IMR-90 (cell line): ENCODE results near the gene LTO1. TPM values are rescaled to one million over a fixed set of nuclear protein-coding genes. Genes with fewer than 3 reads are reported as not detected.

Experiments
- ATAC-seq: fragments of 200-7000 bp; cut with Tn5 transposase; 2 replicates; pipeline ENCODE4 v1.9.1; 2020; ENCODE audit warnings: low read depth, mild to moderate bottlenecking, moderate library complexity
- BruUV-seq: library from RNA; stranded (reverse); fragments of 400-500 nt; replicated peaks from 2 replicates; lab custom pipeline; 2021; lab: Mats Ljungman, UMichigan
- CTCF ChIA-PET: fragments of 300-600 bp; formaldehyde crosslinking; extraction: SDS; loops from one replicate; lab custom pipeline; 2021; ENCODE audit warnings: antibody characterized with exemption; lab: Yijun Ruan, JAX
- POLR2A ChIA-PET: fragments of 300-600 bp; sonication (Branson Sonifier 250); formaldehyde crosslinking; loops from one replicate; lab custom pipeline; 2022; ENCODE audit warnings: antibody characterized with exemption; ENCODE audit not compliant: unreplicated experiment; lab: Charles Lee
- DNase-seq: peaks from one replicate; pipeline ENCODE4 v3.0.0; 2013
- H2AFZ ChIP-seq: replicated peaks from 2 replicates; pipeline ENCODE3; 2013; ENCODE audit warnings: low read length, mild to moderate bottlenecking; ENCODE audit not compliant: poor library complexity
- H2AK5ac ChIP-seq: 2 replicates; pipeline ENCODE4 v1.6.1; 2013; ENCODE audit warnings: low read depth, low read length, inconsistent platforms
- H2AK9ac ChIP-seq: replicated peaks from 2 replicates; pipeline ENCODE3; 2013; ENCODE audit warnings: mild to moderate bottlenecking, low read depth, low read length, moderate library complexity; ENCODE audit not compliant: poor library complexity
- H2BK120ac ChIP-seq: 2 replicates; pipeline ENCODE4 v1.6.1; 2013; ENCODE audit warnings: low read depth, low read length, inconsistent platforms
- H2BK15ac ChIP-seq: 3 replicates; pipeline ENCODE4 v1.6.1; 2013; ENCODE audit warnings: low read depth, low read length, inconsistent platforms
- H2BK20ac ChIP-seq: 2 replicates; pipeline ENCODE4 v1.6.1; 2013; ENCODE audit warnings: low read depth, mild to moderate bottlenecking, inconsistent platforms, low read length, moderate library complexity
- H2BK5ac ChIP-seq: 2 replicates; pipeline ENCODE4 v1.6.1; 2013; ENCODE audit warnings: mild to moderate bottlenecking, low read depth, low read length, inconsistent platforms; ENCODE audit not compliant: poor library complexity, severe bottlenecking
- H3K14ac ChIP-seq: replicated peaks from 2 replicates; pipeline ENCODE4 v1.6.1; 2013; ENCODE audit warnings: low read depth, low read length, inconsistent platforms
- H3K18ac ChIP-seq: 2 replicates; pipeline ENCODE4 v1.6.1; 2013; ENCODE audit warnings: low read depth, low read length, control low read depth
- H3K23ac ChIP-seq: 2 replicates; pipeline ENCODE4 v1.6.1; 2013; ENCODE audit warnings: low read depth, low read length, inconsistent platforms
- H3K27ac ChIP-seq: 2 replicates; pipeline ENCODE4 v1.5.1; 2013; ENCODE audit warnings: mild to moderate bottlenecking, control low read depth, low read length; ENCODE audit not compliant: insufficient read depth
- H3K27me3 ChIP-seq: 2 replicates; pipeline ENCODE4 v1.6.1; 2013; ENCODE audit warnings: low read length; ENCODE audit not compliant: control insufficient read depth, insufficient read depth
- H3K36me3 ChIP-seq: 2 replicates; pipeline ENCODE4 v1.6.1; 2013; ENCODE audit warnings: low read length, mixed read lengths; ENCODE audit not compliant: control insufficient read depth, insufficient read depth
- H3K4ac ChIP-seq: 2 replicates; pipeline ENCODE4 v1.6.1; 2013; ENCODE audit warnings: low read depth, low read length, inconsistent platforms
- H3K4me1 ChIP-seq: 2 replicates; pipeline ENCODE4 v1.6.1; 2013; ENCODE audit warnings: low read length, mixed read lengths; ENCODE audit not compliant: control insufficient read depth, insufficient read depth
- H3K4me2 ChIP-seq: 2 replicates; pipeline ENCODE4 v1.6.1; 2013; ENCODE audit warnings: low read depth, mild to moderate bottlenecking, control low read depth, low read length, moderate library complexity
- H3K4me3 ChIP-seq: 2 replicates; pipeline ENCODE4 v1.5.1; 2013; ENCODE audit warnings: low read depth, mild to moderate bottlenecking, control low read depth, low read length, moderate library complexity; ENCODE audit not compliant: insufficient read depth
- H3K56ac ChIP-seq: 2 replicates; pipeline ENCODE4 v1.6.1; 2013; ENCODE audit warnings: low read length, inconsistent platforms; ENCODE audit not compliant: insufficient read depth; ENCODE audit errors: extremely low read depth
- H3K79me1 ChIP-seq, 2 experiments: 2 replicates each; pipeline ENCODE4 v1.6.1; 2013; ENCODE audit warnings: low read length in 2 of 2, inconsistent platforms in 1 of 2, low read depth in 1 of 2
- H3K9ac ChIP-seq: 2 replicates; pipeline ENCODE4 v1.6.1; 2013; ENCODE audit warnings: low read depth, low read length, control low read depth
- H3K9me1 ChIP-seq: 2 replicates; pipeline ENCODE4 v1.6.1; 2013; ENCODE audit warnings: low read length, inconsistent platforms; ENCODE audit not compliant: insufficient read depth
- H3K9me3 ChIP-seq: 2 replicates; pipeline ENCODE4 v1.6.1; 2013; ENCODE audit warnings: low read length; ENCODE audit not compliant: control insufficient read depth, insufficient read depth
- H4K20me1 ChIP-seq: 2 replicates; pipeline ENCODE4 v1.6.1; 2013; ENCODE audit warnings: low read length, inconsistent platforms; ENCODE audit not compliant: insufficient read depth
- H4K5ac ChIP-seq: 2 replicates; pipeline ENCODE4 v1.6.1; 2013; ENCODE audit warnings: mild to moderate bottlenecking, low read depth, low read length, control low read depth
- H4K8ac ChIP-seq, 2 experiments: 2 replicates each; pipeline ENCODE4 v1.6.1; 2013; ENCODE audit warnings: low read depth in 2 of 2, low read length in 2 of 2, control low read depth in 1 of 2, inconsistent platforms in 1 of 2
- H4K91ac ChIP-seq: 2 replicates; pipeline ENCODE4 v1.6.1; 2013; ENCODE audit warnings: low read depth, low read length, inconsistent platforms; ENCODE audit not compliant: insufficient read depth
- CTCF ChIP-seq: conservative IDR thresholded peaks from 2 replicates; pipeline ENCODE4 v1.5.1; 2012; ENCODE audit warnings: mild to moderate bottlenecking, low read depth, low read length, improper control_type of control experiment
- MAZ ChIP-seq: IDR thresholded peaks from 2 replicates; pipeline ENCODE4 v1.6.1; 2012; ENCODE audit warnings: low read depth, mild to moderate bottlenecking, low read length, improper control_type of control experiment, moderate library complexity, borderline replicate concordance
- POLR2A ChIP-seq: IDR thresholded peaks from 2 replicates; pipeline ENCODE4 v1.6.1; 2012; ENCODE audit warnings: mild to moderate bottlenecking, low read depth, low read length
- RFX5 ChIP-seq: IDR thresholded peaks from 2 replicates; pipeline ENCODE4 v1.8.0; 2012; ENCODE audit warnings: low read depth, mild to moderate bottlenecking, low read length, moderate library complexity
- USF2 ChIP-seq: fragments of 150-350 bp; IDR thresholded peaks from 2 replicates; pipeline ENCODE4 v1.6.1; 2017; ENCODE audit warnings: mild to moderate bottlenecking, antibody characterized with exemption, low read length, low read depth
- WGBS, 2 experiments: methylation state at CpG; one replicate each; pipeline versions ENCODE4 v1.1.5 to v1.1.7; 2013; ENCODE audit warnings: missing lambda C conversion rate in 2 of 2; ENCODE audit not compliant: insufficient read length in 1 of 2; ENCODE audit errors: extremely low coverage in 2 of 2; 5-methylcytosine and 5-hydroxymethylcytosine counted together
- dilution Hi-C: fragments of 300-500 bp; cut with HindIII; formaldehyde crosslinking; loops from one replicate; pipeline ENCODE4 v1.14.3; 2018; ENCODE audit warnings: low sequenced_read_pairs; ENCODE audit not compliant: unreplicated experiment
- in situ Hi-C: fragments of 300-500 bp; cut with MboI; formaldehyde crosslinking; loops from 3 replicates; pipeline ENCODE4 v1.14.3; 2019; ENCODE audit warnings: low sequenced_read_pairs, inconsistent platforms, mixed read lengths
- intact Hi-C: fragments of 100-400 bp; cut with micrococcal nuclease; formaldehyde crosslinking; loops from 2 replicates; pipeline ENCODE4 v1.10.0; 2022
- polyA plus RNA-seq, 3 experiments: library from polyadenylated mRNA; depleted of rRNA; stranded (reverse); fragments of >200 nt; gene quantifications; 2 replicates each; pipeline ENCODE4 v1.2.3, GENCODE V29; 2012; ENCODE audit warnings: low replicate concordance in 1 of 3
- total RNA-seq: library from RNA; depleted of rRNA; stranded (reverse); fragments of >200 nt; gene quantifications from 2 replicates; pipeline ENCODE4 v1.2.3, GENCODE V29; 2012

LTO1 gene
- total and polyA plus RNA-seq, 2 of the 4 experiments (the other 2 are of a cell fraction), result 8.2 to 23.5 TPM

- no peak for ATAC-seq
- POLR2A ChIA-PET, result interaction anchor here (1.2 to 1.9 kb wide), 2 partner anchors 218 to 341 kb away, joined by 4 to 5 read pairs; no protein-coding TSS in a partner anchor
Observed at GRCh38 chr11:69637941-69638871, 36.9 kb downstream of the LTO1 start.

More at GRCh38 chr11:69637941-69638871, 36.9 kb downstream of the LTO1 start:
- no TSS peak for BruUV-seq
- CTCF ChIA-PET, result no interaction called here
- peaks cover 12% of the 10 kb centered on the region for H4K20me1 ChIP-seq
- H2AFZ ChIP-seq, result peak overlapping the region; percentile 84
- H4K91ac ChIP-seq, result peak overlapping the region; percentile 85
- 8% methylated on average over 33 of the region's 78 CpGs; no CpG with 5 or more reads in 1 of the 2 experiments for WGBS, 2 experiments
- H3K14ac ChIP-seq, result peak overlapping the region; percentile 92
- H4K5ac ChIP-seq, result peak overlapping the region; percentile 92
- TF ChIP-seq CTCF (no peak), MAZ (peak; percentile 48; the same call in 1 of the 2 replicates), RFX5 (no peak), POLR2A (no peak), USF2 (no peak; the same call in 1 of the 2 replicates)
- peaks cover 0 to 31% of the 10 kb centered on the region in 2 experiments; a peak in 2 of 4 replicates for H3K79me1 ChIP-seq
- peak overlapping the region; percentile 96 for H3K27ac ChIP-seq
- peak overlapping the region; percentile 84 for H3K9ac ChIP-seq
- peak overlapping the region; percentile 93 for H3K4ac ChIP-seq
- peak overlapping the region; percentile 78 for H3K18ac ChIP-seq
- H2BK15ac ChIP-seq, result peak overlapping the region; percentile 97; the same call in 2 of the 3 replicates
- H3K4me3 ChIP-seq, result peak overlapping the region; percentile 44
- peak overlapping the region; percentile 94 for H2AK9ac ChIP-seq
- peak overlapping the region; percentile 94 for H3K23ac ChIP-seq
- H3K9me3 ChIP-seq, result no peaks in the 10 kb centered on the region
- peak overlapping the region; percentile 69 for H2AK5ac ChIP-seq
- no peaks in the 10 kb centered on the region for H3K27me3 ChIP-seq
- DNase-seq, result peak; percentile 65
- peak overlapping the region; percentile 88 for H3K4me2 ChIP-seq
- H2BK20ac ChIP-seq, result peak overlapping the region; percentile 76
- in situ Hi-C loops (loop anchor here (10.0 kb wide), 1 partner anchor 193 kb away; no protein-coding TSS in a partner anchor), dilution Hi-C loops (no loop called here), intact Hi-C loops (no loop called here)
- H4K8ac ChIP-seq, result peak overlapping the region; percentile 92 to 96
- peak overlapping the region; percentile 81; the same call in 1 of the 2 replicates for H3K56ac ChIP-seq
- peaks cover 9% of the 10 kb centered on the region for H3K9me1 ChIP-seq
- H2BK5ac ChIP-seq, result peak overlapping the region; percentile 87
- peak overlapping the region; percentile 91 for H2BK120ac ChIP-seq
- peaks cover 5% of the 10 kb centered on the region for H3K4me1 ChIP-seq
- peaks cover 2% of the 10 kb centered on the region; the same call in 1 of the 2 replicates for H3K36me3 ChIP-seq
